Nephron (organoid): Measurements from ENCODE around the gene PEX16.

Source experiments
- H3K27ac Mint-ChIP-seq, 3 experiments: 2 replicates each; pipeline ENCODE4 v1.8.0; 2020; ENCODE audit warnings: mixed read lengths in 3 of 3, mild to moderate bottlenecking in 2 of 3, moderate library complexity in 1 of 3
- H3K27me3 Mint-ChIP-seq: 2 replicates; pipeline ENCODE4 v1.8.0; 2021; ENCODE audit warnings: low read depth, mild to moderate bottlenecking, moderate library complexity, mixed read lengths
- H3K36me3 Mint-ChIP-seq: 2 replicates; pipeline ENCODE4 v1.8.0; 2020; ENCODE audit warnings: low read depth, mixed read lengths
- H3K4me1 Mint-ChIP-seq: 2 replicates; pipeline ENCODE4 v1.8.0; 2020; ENCODE audit warnings: mixed read lengths
- H3K4me3 Mint-ChIP-seq, 3 experiments: 2 replicates each; pipeline ENCODE4 v1.8.0; 2020; ENCODE audit warnings: mild to moderate bottlenecking in 3 of 3, mixed read lengths in 3 of 3, moderate library complexity in 2 of 3
- H3K9me3 Mint-ChIP-seq: 2 replicates; pipeline ENCODE4 v1.8.0; 2020; ENCODE audit warnings: mixed read lengths
- TF ChIP-seq, protein P1 (sequence below), 3 experiments: fragments of 200-600 bp; sonication (generic); IDR thresholded peaks; one replicate each; pipeline ENCODE4 v1.5.0; 2021; ENCODE audit warnings: antibody characterized with exemption in 3 of 3; ENCODE audit not compliant: unreplicated experiment in 3 of 3

PEX16 gene

DNA sequence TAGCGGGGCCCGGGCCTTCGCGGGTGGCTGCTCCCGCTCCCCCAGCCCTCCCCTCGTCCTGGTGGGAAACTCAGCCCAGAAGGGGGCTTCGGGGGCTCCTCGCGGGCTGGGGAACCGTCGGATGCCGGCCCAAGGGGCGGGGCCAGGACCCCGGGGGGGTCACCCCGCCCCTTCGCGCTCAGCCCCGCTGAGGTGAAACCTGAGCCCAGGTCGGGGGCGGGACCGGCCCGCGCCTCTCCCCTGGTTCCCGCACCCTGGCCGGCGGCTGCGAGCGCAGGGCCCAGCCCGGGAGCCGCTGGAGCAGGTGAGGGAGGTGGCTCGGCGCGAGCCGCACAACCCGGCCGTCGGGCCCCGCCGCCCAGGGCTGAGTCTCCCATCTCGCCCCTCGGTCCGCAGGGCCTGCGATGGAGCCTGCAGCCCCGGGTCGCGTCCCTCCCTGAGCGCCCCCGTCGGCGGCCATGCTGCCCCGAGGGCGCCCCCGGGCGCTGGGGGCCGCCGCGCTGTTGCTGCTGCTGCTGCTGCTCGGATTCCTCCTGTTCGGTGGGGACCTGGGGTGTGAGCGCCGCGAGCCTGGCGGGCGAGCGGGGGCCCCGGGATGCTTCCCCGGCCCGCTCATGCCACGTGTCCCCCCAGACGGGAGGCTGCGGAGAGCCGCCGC is 4.9 kb upstream of the PEX16 start, which contains the start of gene LARGE2:
Gene LARGE2, plus strand, starts transcription at position 232 of the 658 bp plus-strand sequence. Its CDS starts 227 bp downstream, at position 459.
- peaks cover 19% of the 10 kb centered on the region for H3K4me1 Mint-ChIP-seq
- peaks cover 58% of the 10 kb centered on the region for H3K27me3 Mint-ChIP-seq
- peak within 1 kb of the TSS; percentile 94 to 96 (median 96) for H3K27ac Mint-ChIP-seq
- TF ChIP-seq, protein P1, sequence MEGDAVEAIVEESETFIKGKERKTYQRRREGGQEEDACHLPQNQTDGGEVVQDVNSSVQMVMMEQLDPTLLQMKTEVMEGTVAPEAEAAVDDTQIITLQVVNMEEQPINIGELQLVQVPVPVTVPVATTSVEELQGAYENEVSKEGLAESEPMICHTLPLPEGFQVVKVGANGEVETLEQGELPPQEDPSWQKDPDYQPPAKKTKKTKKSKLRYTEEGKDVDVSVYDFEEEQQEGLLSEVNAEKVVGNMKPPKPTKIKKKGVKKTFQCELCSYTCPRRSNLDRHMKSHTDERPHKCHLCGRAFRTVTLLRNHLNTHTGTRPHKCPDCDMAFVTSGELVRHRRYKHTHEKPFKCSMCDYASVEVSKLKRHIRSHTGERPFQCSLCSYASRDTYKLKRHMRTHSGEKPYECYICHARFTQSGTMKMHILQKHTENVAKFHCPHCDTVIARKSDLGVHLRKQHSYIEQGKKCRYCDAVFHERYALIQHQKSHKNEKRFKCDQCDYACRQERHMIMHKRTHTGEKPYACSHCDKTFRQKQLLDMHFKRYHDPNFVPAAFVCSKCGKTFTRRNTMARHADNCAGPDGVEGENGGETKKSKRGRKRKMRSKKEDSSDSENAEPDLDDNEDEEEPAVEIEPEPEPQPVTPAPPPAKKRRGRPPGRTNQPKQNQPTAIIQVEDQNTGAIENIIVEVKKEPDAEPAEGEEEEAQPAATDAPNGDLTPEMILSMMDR (IDR thresholded peaks at IDR 0.05; ENCODE audit: unreplicated experiment in 3 of 3), result no peak
- H3K9me3 Mint-ChIP-seq, result no peaks in the 10 kb centered on the region
- no peaks in the 10 kb centered on the region for H3K36me3 Mint-ChIP-seq
- peak within 1 kb of the TSS; percentile 78 to 84 (median 81) for H3K4me3 Mint-ChIP-seq

DNA sequence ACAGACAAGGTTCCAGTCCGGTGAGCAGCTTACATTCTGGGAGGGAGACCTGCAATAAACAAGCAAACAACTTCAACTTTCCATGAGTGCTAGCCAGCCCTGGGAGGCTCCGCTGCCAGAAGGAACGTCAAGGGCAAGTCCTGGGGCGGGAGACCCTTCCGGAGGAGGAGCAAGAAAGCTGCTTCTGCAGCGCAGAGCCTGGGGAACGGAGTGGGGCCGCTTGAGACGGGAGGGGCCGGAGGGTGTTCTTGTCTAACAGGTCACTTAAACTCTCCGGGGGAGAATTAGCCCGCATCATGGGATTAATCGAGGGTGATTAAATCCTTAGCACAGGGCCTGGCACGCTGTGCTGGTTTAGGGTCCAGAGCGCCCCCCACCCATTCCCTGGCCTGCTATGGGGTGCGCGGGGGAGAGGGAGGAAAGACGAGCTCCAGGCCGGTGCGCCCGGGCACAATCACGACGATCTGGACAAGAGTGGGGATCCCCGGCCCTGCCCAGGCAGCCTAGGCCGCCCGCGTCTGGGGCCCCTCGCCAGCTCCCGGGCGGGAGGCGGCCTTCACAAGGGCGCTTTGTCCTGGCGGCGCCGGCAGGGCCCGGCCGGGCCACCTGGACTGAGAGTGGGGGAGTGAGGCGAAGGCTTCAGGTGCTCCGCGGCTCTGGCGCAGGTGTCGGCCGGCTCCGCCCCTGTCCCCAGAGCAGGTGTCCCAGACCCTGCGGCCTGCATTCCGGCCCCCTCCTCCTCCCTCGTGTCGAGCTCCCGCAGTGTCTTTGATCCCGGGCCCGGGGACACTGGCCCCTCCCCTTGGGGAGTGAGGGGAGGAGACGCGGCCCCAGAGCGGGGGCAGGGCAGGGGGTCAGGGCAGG is 4.1 kb upstream of the PEX16 start:
- TF ChIP-seq, protein P1 (IDR thresholded peaks at IDR 0.05; ENCODE audit: unreplicated experiment in 3 of 3), result no peak
- H3K27me3 Mint-ChIP-seq, result peaks cover 54% of the 10 kb centered on the region
- H3K9me3 Mint-ChIP-seq, result no peaks in the 10 kb centered on the region
- H3K4me3 Mint-ChIP-seq, result peak overlapping the region; percentile 78 to 84 (median 81)
- H3K27ac Mint-ChIP-seq, result peak overlapping the region; percentile 94 to 96 (median 96)
- H3K36me3 Mint-ChIP-seq, result no peaks in the 10 kb centered on the region
- peaks cover 19% of the 10 kb centered on the region for H3K4me1 Mint-ChIP-seq

DNA sequence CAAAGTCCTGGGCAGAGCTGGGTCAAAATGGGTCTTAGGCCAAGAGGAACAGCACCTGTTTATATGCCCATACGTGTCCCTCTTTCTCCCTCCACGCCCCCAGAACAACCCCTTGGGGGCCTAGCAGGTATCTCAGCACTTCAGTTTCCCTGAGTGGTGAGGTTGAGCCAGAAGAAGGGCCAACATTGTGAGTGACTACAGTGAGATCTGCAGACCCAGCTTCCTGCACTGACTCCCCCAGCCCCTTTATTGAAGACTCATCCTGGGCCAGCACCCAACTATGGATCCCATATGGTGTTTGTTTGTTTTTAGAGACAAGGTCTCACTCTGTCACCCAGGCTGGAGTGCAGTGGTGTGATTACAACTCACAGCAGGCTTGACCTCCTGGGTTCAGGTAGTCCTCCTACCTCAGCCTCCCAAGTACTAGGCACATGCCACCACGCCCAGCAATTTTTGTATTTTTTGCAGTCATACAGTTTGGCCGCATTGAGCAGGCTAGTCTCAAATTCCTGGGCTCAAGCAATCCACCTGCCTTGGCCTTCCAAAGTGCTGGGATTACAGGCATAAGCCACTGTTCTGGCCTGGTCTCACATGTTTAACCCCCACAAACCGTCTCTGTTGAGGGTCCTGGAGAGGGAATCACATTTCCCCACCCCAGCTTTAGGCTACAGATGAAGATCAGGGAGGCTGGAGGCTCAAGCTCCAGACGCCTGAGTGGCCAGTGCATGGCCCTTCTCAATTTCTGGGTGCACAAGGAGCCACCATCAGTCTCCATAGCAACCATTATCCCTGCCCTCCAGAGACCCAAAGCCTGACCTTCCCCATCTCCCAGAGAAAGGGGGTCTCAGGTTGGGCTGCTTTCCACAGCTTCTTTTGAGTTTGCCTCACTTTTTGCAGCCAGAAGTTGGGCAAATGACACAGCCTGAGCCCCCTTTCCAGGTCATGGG is 3.1 kb upstream of the PEX16 start:
- no peaks in the 10 kb centered on the region for H3K9me3 Mint-ChIP-seq
- H3K4me3 Mint-ChIP-seq, result peak overlapping the region; percentile 78 to 94 (median 89)
- peaks cover 19% of the 10 kb centered on the region for H3K4me1 Mint-ChIP-seq
- H3K36me3 Mint-ChIP-seq, result no peaks in the 10 kb centered on the region
- peak overlapping the region; percentile 94 to 96 (median 96) for H3K27ac Mint-ChIP-seq
- peaks cover 48% of the 10 kb centered on the region for H3K27me3 Mint-ChIP-seq
- TF ChIP-seq, protein P1 (IDR thresholded peaks at IDR 0.05; ENCODE audit: unreplicated experiment in 3 of 3), result no peak

DNA sequence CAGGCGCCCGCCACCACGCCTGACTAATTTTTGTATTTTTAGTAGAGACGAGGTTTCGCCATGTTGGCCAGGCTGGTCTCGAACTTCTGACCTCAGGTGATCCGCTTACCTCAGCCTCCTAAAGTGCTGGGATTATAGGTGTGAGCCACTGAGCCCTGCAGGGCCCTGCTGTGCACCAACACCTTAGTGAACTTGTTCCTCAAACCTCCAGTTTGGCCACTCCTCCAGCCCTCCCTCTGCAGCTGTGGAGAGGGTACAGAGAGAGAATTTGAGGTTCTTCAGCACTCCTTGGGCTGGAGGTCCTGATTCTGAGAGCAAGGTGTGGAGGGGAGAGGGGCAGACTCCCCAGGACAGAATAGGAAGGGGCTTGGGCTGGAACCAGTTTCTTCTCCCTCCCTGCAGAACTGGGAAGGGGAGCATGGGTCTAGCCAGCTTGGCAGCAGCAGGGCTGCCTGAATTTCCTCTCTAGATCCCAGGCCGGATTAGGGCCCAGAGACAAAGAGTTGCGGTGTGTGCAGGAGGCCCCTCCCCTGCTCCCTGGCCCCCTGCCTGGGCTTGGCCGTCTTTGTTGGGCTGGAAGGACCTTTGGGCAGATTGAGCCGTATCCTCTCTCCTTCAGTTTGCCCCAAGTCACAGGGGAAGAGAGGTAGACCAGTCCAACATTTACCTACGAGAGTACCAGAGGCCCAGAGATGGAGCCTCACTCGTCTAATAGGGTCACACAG is 2.3 kb upstream of the PEX16 start:
- H3K4me1 Mint-ChIP-seq, result peaks cover 19% of the 10 kb centered on the region
- H3K4me3 Mint-ChIP-seq, result peak overlapping the region; percentile 89 to 97 (median 94)
- H3K36me3 Mint-ChIP-seq, result no peaks in the 10 kb centered on the region
- TF ChIP-seq, protein P1 (IDR thresholded peaks at IDR 0.05; ENCODE audit: unreplicated experiment in 3 of 3), result no peak
- H3K27ac Mint-ChIP-seq, result peak overlapping the region in 1 of 3 experiments; percentile 35
- H3K9me3 Mint-ChIP-seq, result no peaks in the 10 kb centered on the region
- peaks cover 39% of the 10 kb centered on the region for H3K27me3 Mint-ChIP-seq
